H1 (cell line): ENCODE measurements around the gene FCAMR. TPM values are rescaled to one million over a fixed set of nuclear protein-coding genes. Genes with fewer than 3 reads are reported as not detected.

Experiments used
- CTCF ChIA-PET: fragments of 300-600 bp; sonication (Branson Sonifier 250); formaldehyde crosslinking; loops from one replicate; lab custom pipeline; 2021; ENCODE audit not compliant: partially characterized antibody; lab: Charles Lee
- POLR2A ChIA-PET: fragments of 300-600 bp; sonication (Branson Sonifier 250); formaldehyde crosslinking; loops from one replicate; lab custom pipeline; 2021; ENCODE audit warnings: inconsistent platforms; ENCODE audit not compliant: partially characterized antibody; lab: Charles Lee
- DNase-seq, 2 experiments: peaks; one replicate each; pipeline versions ENCODE4 v3.0.0 to v3.0.0-alpha.2; 2010 to 2022; ENCODE audit warnings: low spot score in 2 of 2, low read depth in 1 of 2, mixed read lengths in 1 of 2
- FAIRE-seq: peaks from 2 replicates; lab custom pipeline; 2011; peaks lifted over from hg19 to GRCh38; lab: Jason Lieb, UNC
- H2AFZ ChIP-seq: 2 replicates; pipeline ENCODE4 v1.8.1; 2012; ENCODE audit warnings: low read length, inconsistent platforms
- H2AK5ac ChIP-seq: 2 replicates; pipeline ENCODE4 v1.6.1; 2013; ENCODE audit warnings: low read depth, low read length
- H2BK120ac ChIP-seq: replicated peaks from 2 replicates; pipeline ENCODE3; 2013; ENCODE audit warnings: low read depth, low read length, inconsistent platforms
- H2BK12ac ChIP-seq: 2 replicates; pipeline ENCODE4 v1.6.1; 2013; ENCODE audit warnings: low read depth, low read length
- H2BK15ac ChIP-seq: 2 replicates; pipeline ENCODE4 v1.6.1; 2013; ENCODE audit warnings: low read length
- H2BK20ac ChIP-seq: 2 replicates; pipeline ENCODE4 v1.6.1; 2013; ENCODE audit warnings: low read length
- H2BK5ac ChIP-seq: 2 replicates; pipeline ENCODE4 v1.6.1; 2013; ENCODE audit warnings: low read depth, low read length
- H3K14ac ChIP-seq: 2 replicates; pipeline ENCODE4 v1.6.1; 2013; ENCODE audit warnings: inconsistent platforms; ENCODE audit not compliant: insufficient read length
- H3K18ac ChIP-seq: 2 replicates; pipeline ENCODE4 v1.6.1; 2013; ENCODE audit warnings: low read length; ENCODE audit errors: extremely low read depth
- H3K23ac ChIP-seq: 2 replicates; pipeline ENCODE4 v1.6.1; 2013; ENCODE audit warnings: inconsistent platforms; ENCODE audit not compliant: insufficient read length
- H3K23me2 ChIP-seq: 2 replicates; pipeline ENCODE4 v1.6.1; 2013; ENCODE audit warnings: low read depth, low read length
- H3K27ac ChIP-seq: 2 replicates; pipeline ENCODE4 v1.6.1; 2011; ENCODE audit warnings: low read depth, low read length, inconsistent platforms
- H3K27me3 ChIP-seq, 4 experiments: replicated peaks in 1 of 4; 1 replicate in 1 of 4; 2 replicates in 3 of 4; pipeline versions ENCODE4 v1.6.1 to v1.8.1; 2011 to 2013; ENCODE audit warnings: low read length in 3 of 4, mild to moderate bottlenecking in 3 of 4, inconsistent platforms in 2 of 4, mixed read lengths in 2 of 4, moderate library complexity in 1 of 4; ENCODE audit not compliant: control insufficient read depth in 3 of 4, insufficient read depth in 3 of 4; ENCODE audit errors: extremely low read depth in 1 of 4
- H3K36me3 ChIP-seq, 4 experiments: 2 replicates each; pipeline versions ENCODE4 v1.6.1 to v1.8.1; 2011 to 2013; ENCODE audit warnings: mild to moderate bottlenecking in 4 of 4, low read length in 3 of 4, moderate library complexity in 2 of 4, control low read depth in 1 of 4, inconsistent platforms in 1 of 4; ENCODE audit not compliant: insufficient read depth in 4 of 4, control insufficient read depth in 2 of 4
- H3K4ac ChIP-seq: replicated peaks from 2 replicates; pipeline ENCODE3; 2013; ENCODE audit warnings: low read length, low read depth, mixed read lengths, inconsistent platforms; ENCODE audit not compliant: insufficient read length
- H3K4me1 ChIP-seq, 4 experiments: replicated peaks in 1 of 4; 1 replicate in 1 of 4; 2 replicates in 3 of 4; pipeline versions ENCODE4 v1.6.1 to v1.8.1; 2011 to 2013; ENCODE audit warnings: low read length in 3 of 4, inconsistent platforms in 2 of 4, mixed read lengths in 1 of 4; ENCODE audit not compliant: insufficient read depth in 4 of 4, control insufficient read depth in 3 of 4
- H3K4me2 ChIP-seq, 2 experiments: 2 replicates each; pipeline versions ENCODE4 v1.6.1 to v1.8.1; 2011 to 2013; ENCODE audit warnings: low read depth in 2 of 2, low read length in 2 of 2, control low read depth in 1 of 2, inconsistent platforms in 1 of 2, mild to moderate bottlenecking in 1 of 2; ENCODE audit not compliant: insufficient read depth in 1 of 2
- H3K4me3 ChIP-seq, 4 experiments: fragments of 200-600, 300-600 bp in 1 of 4; sonication (generic), shearing (Covaris generic), sonication (Bioruptor Twin) in 1 of 4; 2 replicates each; pipeline versions ENCODE4 v1.5.1 to v1.8.1; 2011 to 2016; ENCODE audit warnings: low read length in 4 of 4, low read depth in 3 of 4, control low read depth in 2 of 4, inconsistent platforms in 2 of 4, mild to moderate bottlenecking in 2 of 4, mixed read lengths in 1 of 4, moderate library complexity in 1 of 4; ENCODE audit not compliant: insufficient read depth in 2 of 4; ENCODE audit errors: extremely low read depth in 1 of 4
- H3K56ac ChIP-seq: replicated peaks from 2 replicates; pipeline ENCODE3; 2013; ENCODE audit warnings: low read depth, mild to moderate bottlenecking, mixed read lengths, low read length, inconsistent platforms; ENCODE audit not compliant: insufficient read length
- H3K79me1 ChIP-seq: 2 replicates; pipeline ENCODE4 v1.6.1; 2013; ENCODE audit warnings: low read depth, low read length, control low read depth
- H3K79me2 ChIP-seq, 2 experiments: 2 replicates each; pipeline versions ENCODE4 v1.6.1 to v1.8.1; 2012 to 2013; ENCODE audit warnings: low read length in 2 of 2, mild to moderate bottlenecking in 2 of 2, inconsistent platforms in 1 of 2; ENCODE audit not compliant: insufficient read depth in 2 of 2, control insufficient read depth in 1 of 2
- H3K9ac ChIP-seq, 4 experiments: replicated peaks in 1 of 4; 1 replicate in 1 of 4; 2 replicates in 3 of 4; pipeline versions ENCODE4 v1.6.1 to v1.8.1; 2011 to 2013; ENCODE audit warnings: low read depth in 3 of 4, low read length in 3 of 4, control low read depth in 2 of 4, mild to moderate bottlenecking in 2 of 4, moderate library complexity in 2 of 4, inconsistent platforms in 1 of 4; ENCODE audit errors: extremely low read depth in 1 of 4
- H3K9me3 ChIP-seq, 2 experiments: 2 replicates each; pipeline versions ENCODE4 v1.6.1 to v1.8.1; 2012 to 2013; ENCODE audit warnings: mild to moderate bottlenecking in 2 of 2, moderate library complexity in 2 of 2, control low read depth in 1 of 2, inconsistent platforms in 1 of 2, low read depth in 1 of 2, low read length in 1 of 2, mixed read lengths in 1 of 2; ENCODE audit not compliant: insufficient read depth in 2 of 2
- H4K20me1 ChIP-seq, 2 experiments: replicated peaks in 1 of 2; 2 replicates each; pipeline versions ENCODE3 to v1.8.1; 2011 to 2013; ENCODE audit warnings: inconsistent platforms in 2 of 2, low read length in 2 of 2, mild to moderate bottlenecking in 1 of 2; ENCODE audit not compliant: insufficient read depth in 2 of 2, control insufficient read depth in 1 of 2
- H4K5ac ChIP-seq: 2 replicates; pipeline ENCODE4 v1.6.1; 2013; ENCODE audit warnings: low read length, low read depth, mixed read lengths, inconsistent platforms; ENCODE audit not compliant: insufficient read length
- H4K8ac ChIP-seq: 2 replicates; pipeline ENCODE4 v1.8.0; 2013; ENCODE audit warnings: mild to moderate bottlenecking, moderate library complexity, low read length, inconsistent platforms; ENCODE audit not compliant: insufficient read depth; ENCODE audit errors: extremely low read depth
- H4K91ac ChIP-seq: replicated peaks from 2 replicates; pipeline ENCODE3; 2013; ENCODE audit warnings: low read length, mixed read lengths, inconsistent platforms; ENCODE audit not compliant: insufficient read length
- ASH2L ChIP-seq: fragments of 200-600, 300-600 bp; sonication (generic); IDR thresholded peaks from one replicate; pipeline ENCODE4 v1.7.1; 2017; ENCODE audit warnings: low read length
- CHD1 ChIP-seq: IDR thresholded peaks from 2 replicates; pipeline ENCODE4 v1.6.1; 2012; ENCODE audit warnings: low read depth, low read length, improper control_type of control experiment
- HDAC6 ChIP-seq: IDR thresholded peaks from one replicate; pipeline ENCODE4 v1.7.1; 2012; ENCODE audit warnings: low read depth, mild to moderate bottlenecking, inconsistent platforms, low read length, moderate library complexity
- KDM5A ChIP-seq: fragments of 200-600 bp; IDR thresholded peaks from 2 replicates; pipeline ENCODE4 v1.7.1; 2012; ENCODE audit warnings: mild to moderate bottlenecking, low read length, inconsistent platforms, mixed read lengths
- MAFK ChIP-seq: IDR thresholded peaks from 2 replicates; pipeline ENCODE4 v1.6.1; 2012; ENCODE audit warnings: low read depth, mild to moderate bottlenecking, improper control_type of control experiment, low read length
- NANOG ChIP-seq: IDR thresholded peaks from 2 replicates; pipeline ENCODE4 v1.6.1; 2011; ENCODE audit warnings: low read length, low read depth, mild to moderate bottlenecking, inconsistent platforms; ENCODE audit not compliant: insufficient read depth, poor library complexity, severe bottlenecking
- RXRA ChIP-seq: IDR thresholded peaks from 2 replicates; pipeline ENCODE4 v1.6.1; 2011; ENCODE audit warnings: low read depth, mild to moderate bottlenecking, low read length, moderate library complexity; ENCODE audit not compliant: insufficient read depth
- TAF7 ChIP-seq: optimal IDR thresholded peaks from 2 replicates; pipeline ENCODE3; 2011; ENCODE audit warnings: low read depth, mild to moderate bottlenecking, inconsistent platforms, low read length, moderate library complexity, borderline replicate concordance
- TCF12 ChIP-seq: IDR thresholded peaks from 2 replicates; pipeline ENCODE4 v1.6.1; 2011; ENCODE audit warnings: low read depth, mild to moderate bottlenecking, low read length
- ZNF274 ChIP-seq: IDR thresholded peaks from 2 replicates; pipeline ENCODE4 v1.7.0; 2012; ENCODE audit warnings: low read length, borderline replicate concordance; ENCODE audit errors: extremely low read depth
- WGBS, 2 experiments: shearing (Covaris generic) in 1 of 2; methylation state at CpG; one replicate each; pipeline versions ENCODE4 v1.1.6 to v1.1.7; 2013 to 2015; ENCODE audit warnings: low lambda C conversion rate in 2 of 2, mixed read lengths in 2 of 2, inconsistent platforms in 1 of 2, low coverage in 1 of 2, missing lambda C conversion rate in 1 of 2; ENCODE audit not compliant: insufficient replicate concordance in 2 of 2, insufficient coverage in 1 of 2, insufficient read length in 1 of 2; ENCODE audit errors: extremely low coverage in 1 of 2, missing lambda C conversion rate in 1 of 2; 5-methylcytosine and 5-hydroxymethylcytosine counted together
- polyA plus RNA-seq, 7 experiments: library from polyadenylated mRNA; depleted of rRNA in 3 of 7; stranded (reverse) in 5 of 7; unstranded in 2 of 7; fragments of >200 nt in 5 of 7; fragments of 200-250 nt in 2 of 7; gene quantifications; 1 replicate in 5 of 7; 2 replicates in 1 of 7; 4 replicates in 1 of 7; pipeline versions ENCODE4 v1.2.1 to v1.2.3, GENCODE V29; 2011 to 2013; ENCODE audit warnings: missing spikeins in 2 of 7, mixed read lengths in 2 of 7
- total RNA-seq: library from RNA; stranded (reverse); fragmentation: NEBNext Ultra II Directional; extraction: Animal tissue kit (Norgen Biotek cat#: 25700); gene quantifications from 2 replicates; pipeline ENCODE4 v1.2.1, GENCODE V29; 2021
- TF ChIP-seq, protein P1 (sequence below), 3 experiments: IDR thresholded peaks; 1 replicate in 2 of 3; 2 replicates in 1 of 3; pipeline versions ENCODE4 v1.5.1 to v1.6.1; 2011; ENCODE audit warnings: low read length in 3 of 3, mild to moderate bottlenecking in 3 of 3, inconsistent platforms in 2 of 3, low read depth in 1 of 3, moderate library complexity in 1 of 3; ENCODE audit not compliant: insufficient read depth in 1 of 3; ENCODE audit errors: control extremely low read depth in 1 of 3

FCAMR gene
- total and polyA plus RNA-seq, 2 of the 8 experiments (the other 6 are each of a cell fraction or from before 2014, with no cell fraction given): not detected

DNA sequence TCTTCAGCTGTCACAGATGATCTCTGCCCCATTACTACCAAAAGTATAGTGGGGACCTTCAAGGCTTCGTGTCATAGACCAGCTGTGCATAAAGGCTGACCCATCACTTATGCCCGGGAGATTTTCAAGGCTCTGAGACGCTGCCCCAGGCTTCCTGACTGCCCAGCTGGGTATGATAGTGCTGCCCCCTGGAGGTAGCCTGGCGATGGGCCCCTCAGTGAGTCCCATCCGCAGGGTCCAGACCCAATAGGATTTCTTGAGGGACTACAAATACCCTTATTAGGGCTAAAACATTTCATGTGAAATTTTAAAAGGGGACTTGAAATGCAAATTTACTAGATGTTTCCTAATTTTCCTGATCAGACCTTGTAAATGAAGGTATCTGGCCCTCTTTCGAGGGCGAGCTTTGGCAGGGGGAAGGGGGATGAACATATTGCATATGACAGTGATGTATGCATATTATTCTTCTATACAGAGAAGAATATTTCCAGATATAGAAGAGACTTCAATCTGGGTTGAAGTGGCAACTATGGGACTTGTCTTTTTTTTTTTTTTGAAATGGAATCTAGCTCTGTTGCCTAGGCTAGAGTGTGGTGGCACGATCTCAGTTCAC lies 36.8 kb downstream of the FCAMR start:
- Histone ChIP-seq H3K4me2 (no peak overlapping the region), H3K14ac (no peak overlapping the region), H2BK12ac (no peak overlapping the region), H2AK5ac (no peak overlapping the region), H3K79me1 (no peaks in the 10 kb centered on the region), H4K8ac (no peak overlapping the region), H2BK5ac (no peak overlapping the region), H4K20me1 (no peaks in the 10 kb centered on the region), H2BK20ac (no peak overlapping the region), H3K9me3 (no peaks in the 10 kb centered on the region), H3K27ac (no peak overlapping the region), H3K4me3 (no peak overlapping the region), H2AFZ (0 out of 2 replicates have a peak overlapping the region, but pooled peaks have one; percentile 20), H3K18ac (no peak overlapping the region), H2BK15ac (no peak overlapping the region), H3K9ac (no peak overlapping the region), H3K4ac (no peak overlapping the region), H4K5ac (no peak overlapping the region), H3K23ac (no peak overlapping the region), H4K91ac (no peak overlapping the region), H3K56ac (no peak overlapping the region), H3K23me2 (no peaks in the 10 kb centered on the region), H3K4me1 (no peaks in the 10 kb centered on the region), H3K27me3 (no peaks in the 10 kb centered on the region), H2BK120ac (no peak overlapping the region), H3K36me3 (no peaks in the 10 kb centered on the region), H3K79me2 (no peaks in the 10 kb centered on the region)
- ChIA-PET CTCF (interaction anchor here (0.6 to 13.8 kb wide), 32 partner anchors 8 to 313 kb away, joined by 3 to 226 read pairs (median 4); partner anchors contain the start of genes FCMR, IL19 and PIGR), POLR2A (no interaction called here)
- peak in 1 of 2 experiments; percentile 86 for DNase-seq
- no peak for FAIRE-seq
- WGBS, 2 experiments: 70% methylated on average over 8 of the region's 8 CpGs; no CpG with 5 or more reads in 1 of the 2 experiments
- TF ChIP-seq KDM5A (no peak), TCF12 (no peak), ASH2L (no peak), RXRA (no peak), NANOG (no peak), TAF7 (no peak), MAFK (no peak), CHD1 (no peak), HDAC6 (no peak), ZNF274 (no peak)
- TF ChIP-seq, protein P1, sequence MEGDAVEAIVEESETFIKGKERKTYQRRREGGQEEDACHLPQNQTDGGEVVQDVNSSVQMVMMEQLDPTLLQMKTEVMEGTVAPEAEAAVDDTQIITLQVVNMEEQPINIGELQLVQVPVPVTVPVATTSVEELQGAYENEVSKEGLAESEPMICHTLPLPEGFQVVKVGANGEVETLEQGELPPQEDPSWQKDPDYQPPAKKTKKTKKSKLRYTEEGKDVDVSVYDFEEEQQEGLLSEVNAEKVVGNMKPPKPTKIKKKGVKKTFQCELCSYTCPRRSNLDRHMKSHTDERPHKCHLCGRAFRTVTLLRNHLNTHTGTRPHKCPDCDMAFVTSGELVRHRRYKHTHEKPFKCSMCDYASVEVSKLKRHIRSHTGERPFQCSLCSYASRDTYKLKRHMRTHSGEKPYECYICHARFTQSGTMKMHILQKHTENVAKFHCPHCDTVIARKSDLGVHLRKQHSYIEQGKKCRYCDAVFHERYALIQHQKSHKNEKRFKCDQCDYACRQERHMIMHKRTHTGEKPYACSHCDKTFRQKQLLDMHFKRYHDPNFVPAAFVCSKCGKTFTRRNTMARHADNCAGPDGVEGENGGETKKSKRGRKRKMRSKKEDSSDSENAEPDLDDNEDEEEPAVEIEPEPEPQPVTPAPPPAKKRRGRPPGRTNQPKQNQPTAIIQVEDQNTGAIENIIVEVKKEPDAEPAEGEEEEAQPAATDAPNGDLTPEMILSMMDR (IDR thresholded peaks at IDR 0.05; ENCODE audit: control extremely low read depth in 1 of 3, insufficient read depth in 1 of 3, low read depth in 1 of 3, low read length in 3 of 3): peak; percentile 83 to 86 (median 84)
